CD14-positive monocyte (primary cell): ENCODE measurements around the gene TRNAU1AP. TPM values are rescaled to one million over a fixed set of nuclear protein-coding genes. Genes with fewer than 3 reads are reported as not detected.

Source experiments
- DNase-seq, 3 donors: peaks; one replicate each; pipeline ENCODE4 v3.0.0-alpha.2; 2011 to 2022
- H2AFZ ChIP-seq: 2 replicates; pipeline ENCODE4 v1.6.0; 2012; ENCODE audit warnings: mild to moderate bottlenecking, low read depth, low read length, inconsistent platforms; ENCODE audit not compliant: insufficient read depth, poor library complexity, severe bottlenecking
- H3K27ac ChIP-seq, 2 donors: 1 replicate in 1 of 2; 2 replicates in 1 of 2; pipeline ENCODE4 v1.5.1; 2012 to 2013; ENCODE audit warnings: low read length in 2 of 2, control low read depth in 1 of 2, inconsistent platforms in 1 of 2, low read depth in 1 of 2, mild to moderate bottlenecking in 1 of 2
- H3K27me3 ChIP-seq, 2 donors: one replicate each; pipeline versions ENCODE4 v1.6.0 to v1.6.1; 2011 to 2013; ENCODE audit warnings: low read length in 2 of 2; ENCODE audit not compliant: control insufficient read depth in 2 of 2, insufficient read depth in 2 of 2
- H3K36me3 ChIP-seq, 2 donors: replicated peaks in 1 of 2; 1 replicate in 1 of 2; 2 replicates in 1 of 2; pipeline versions ENCODE4 v1.5.1 to v1.6.1; 2012 to 2013; ENCODE audit warnings: low read length in 2 of 2, control low read depth in 1 of 2, inconsistent platforms in 1 of 2, mild to moderate bottlenecking in 1 of 2; ENCODE audit not compliant: insufficient read depth in 2 of 2, control insufficient read depth in 1 of 2
- H3K4me1 ChIP-seq, 2 donors: 1 replicate in 1 of 2; 2 replicates in 1 of 2; pipeline versions ENCODE4 v1.5.1 to v1.6.1; 2012 to 2013; ENCODE audit warnings: low read length in 2 of 2, control low read depth in 1 of 2, inconsistent platforms in 1 of 2, mild to moderate bottlenecking in 1 of 2, moderate library complexity in 1 of 2; ENCODE audit not compliant: insufficient read depth in 2 of 2, control insufficient read depth in 1 of 2
- H3K4me2 ChIP-seq: replicated peaks from 2 replicates; pipeline ENCODE3; 2012; ENCODE audit warnings: low read length, moderate library complexity, mild to moderate bottlenecking; ENCODE audit not compliant: poor library complexity, severe bottlenecking; ENCODE audit errors: extremely low read depth
- H3K4me3 ChIP-seq, 3 experiments: fragments of 200-600 bp in 1 of 3; sonication (generic) in 1 of 3; replicated peaks in 1 of 3; 1 replicate in 2 of 3; 2 replicates in 1 of 3; pipeline ENCODE4 v1.5.1; 2011 to 2013; ENCODE audit warnings: low read length in 3 of 3, mild to moderate bottlenecking in 3 of 3, control low read depth in 2 of 3, low read depth in 2 of 3, inconsistent platforms in 1 of 3, moderate library complexity in 1 of 3
- H3K79me2 ChIP-seq: 2 replicates; pipeline ENCODE4 v1.6.0; 2012; ENCODE audit warnings: mild to moderate bottlenecking, control low read depth, inconsistent platforms, low read length, moderate library complexity; ENCODE audit not compliant: insufficient read depth
- H3K9ac ChIP-seq: 2 replicates; pipeline ENCODE4 v1.6.0; 2017; ENCODE audit warnings: low read length, mild to moderate bottlenecking; ENCODE audit not compliant: insufficient read depth, poor library complexity, severe bottlenecking
- H3K9me3 ChIP-seq, 2 donors: replicated peaks in 1 of 2; 1 replicate in 1 of 2; 2 replicates in 1 of 2; pipeline versions ENCODE4 v1.5.1 to v1.6.1; 2012 to 2013; ENCODE audit warnings: low read length in 2 of 2, control low read depth in 1 of 2; ENCODE audit not compliant: control insufficient read depth in 1 of 2, insufficient read depth in 1 of 2
- H4K20me1 ChIP-seq: 2 replicates; pipeline ENCODE4 v1.6.0; 2012; ENCODE audit warnings: mild to moderate bottlenecking, low read length, control low read depth, moderate library complexity; ENCODE audit not compliant: insufficient read depth
- H3K27ac Mint-ChIP-seq, 7 donors: one replicate each; pipeline ENCODE4 v1.8.0; 2020; ENCODE audit warnings: mild to moderate bottlenecking in 7 of 7, mixed read lengths in 7 of 7, moderate library complexity in 6 of 7, inconsistent platforms in 2 of 7
- H3K27me3 Mint-ChIP-seq, 3 donors: one replicate each; pipeline ENCODE4 v1.8.0; 2021 to 2022; ENCODE audit warnings: low read depth in 3 of 3, mild to moderate bottlenecking in 3 of 3, mixed read lengths in 3 of 3, moderate library complexity in 3 of 3, inconsistent platforms in 1 of 3
- H3K36me3 Mint-ChIP-seq, 2 donors: one replicate each; pipeline ENCODE4 v1.8.0; 2020; ENCODE audit warnings: mixed read lengths in 2 of 2, inconsistent platforms in 1 of 2, mild to moderate bottlenecking in 1 of 2
- H3K4me1 Mint-ChIP-seq: one replicate; pipeline ENCODE4 v1.8.0; 2020; ENCODE audit warnings: mild to moderate bottlenecking, mixed read lengths
- H3K4me3 Mint-ChIP-seq, 2 donors: one replicate each; pipeline ENCODE4 v1.8.0; 2020; ENCODE audit warnings: mild to moderate bottlenecking in 2 of 2, mixed read lengths in 2 of 2, moderate library complexity in 1 of 2
- H3K9me3 Mint-ChIP-seq, 7 donors: one replicate each; pipeline ENCODE4 v1.8.0; 2020 to 2022; ENCODE audit warnings: mixed read lengths in 7 of 7, mild to moderate bottlenecking in 6 of 7, moderate library complexity in 6 of 7, inconsistent platforms in 2 of 7
- WGBS: methylation state at CpG from one replicate; pipeline ENCODE4 v1.1.5; 2013; ENCODE audit warnings: missing lambda C conversion rate; ENCODE audit not compliant: insufficient coverage; 5-methylcytosine and 5-hydroxymethylcytosine counted together
- intact Hi-C, 2 donors: fragments of 100-400 bp; cut with micrococcal nuclease; formaldehyde crosslinking; loops; one replicate each; pipeline versions ENCODE4 v1.15.0 to v1.15.1; 2023
- polyA plus RNA-seq, 3 donors: library from polyadenylated mRNA; depleted of rRNA in 1 of 3; unstranded in 2 of 3; stranded (reverse) in 1 of 3; fragments of 300-500 nt in 2 of 3; fragments of >200 nt in 1 of 3; fragmentation: Illumina TruSeq in 2 of 3; gene quantifications; 1 replicate in 2 of 3; 2 replicates in 1 of 3; pipeline ENCODE4 v1.2.3, GENCODE V29; 2012 to 2021
- small RNA-seq: library from RNA; depleted of rRNA; stranded (forward); fragments of <200 nt; gene quantifications from one replicate; pipeline ENCODE3, GENCODE V24; 2012; ENCODE audit warnings: low read depth; ENCODE audit not compliant: insufficient read length
- TF ChIP-seq, protein P1 (sequence below): fragments of 200-600 bp; IDR thresholded peaks from one replicate; pipeline ENCODE4 v1.8.0; 2022; ENCODE audit warnings: antibody characterized with exemption, mild to moderate bottlenecking

The TRNAU1AP gene
- polyA plus RNA-seq, 3 donors: 26.3 to 28.4 (median 26.7) TPM

DNA sequence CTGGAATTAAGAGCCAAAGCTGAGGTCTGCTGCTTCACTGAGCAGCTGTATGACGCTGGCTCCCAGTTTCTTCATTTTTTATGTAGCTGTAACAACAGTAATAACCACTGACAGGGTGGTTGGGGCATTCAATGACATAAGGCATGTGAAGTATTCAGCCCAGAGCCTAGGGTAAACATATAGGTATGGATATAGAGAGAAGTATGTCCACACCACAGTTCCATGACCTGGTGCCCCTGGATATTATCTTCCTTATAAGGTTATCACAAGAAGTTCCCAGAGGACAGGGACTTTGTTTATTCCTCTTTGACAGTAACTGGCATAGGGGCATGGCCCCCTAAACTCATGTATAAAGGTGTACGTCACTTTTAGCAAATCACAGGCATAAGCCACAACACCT is 53.9 kb downstream of the TRNAU1AP start:
- Histone ChIP-seq H3K4me2 (no peak overlapping the region), H3K27me3 (no peaks in the 10 kb centered on the region), H4K20me1 (no peaks in the 10 kb centered on the region), H3K4me3 (no peak overlapping the region), H3K9ac (no peak overlapping the region), H3K79me2 (no peaks in the 10 kb centered on the region), H3K27ac (no peak overlapping the region), H3K9me3 (no peaks in the 10 kb centered on the region), H3K36me3 (peaks cover 78 to 93% of the 10 kb centered on the region in 2 donors), H3K4me1 (no peaks in the 10 kb centered on the region), H2AFZ (no peak overlapping the region)
- intact Hi-C loops: no loop called here
- H3K9me3 Mint-ChIP-seq: no peaks in the 10 kb centered on the region
- no peak overlapping the region for H3K4me3 Mint-ChIP-seq
- H3K27me3 Mint-ChIP-seq: no peaks in the 10 kb centered on the region
- no peaks in the 10 kb centered on the region for H3K4me1 Mint-ChIP-seq
- WGBS: no CpG with 5 or more reads among the region's 2 CpGs
- no peak overlapping the region for H3K27ac Mint-ChIP-seq
- TF ChIP-seq, protein P1, sequence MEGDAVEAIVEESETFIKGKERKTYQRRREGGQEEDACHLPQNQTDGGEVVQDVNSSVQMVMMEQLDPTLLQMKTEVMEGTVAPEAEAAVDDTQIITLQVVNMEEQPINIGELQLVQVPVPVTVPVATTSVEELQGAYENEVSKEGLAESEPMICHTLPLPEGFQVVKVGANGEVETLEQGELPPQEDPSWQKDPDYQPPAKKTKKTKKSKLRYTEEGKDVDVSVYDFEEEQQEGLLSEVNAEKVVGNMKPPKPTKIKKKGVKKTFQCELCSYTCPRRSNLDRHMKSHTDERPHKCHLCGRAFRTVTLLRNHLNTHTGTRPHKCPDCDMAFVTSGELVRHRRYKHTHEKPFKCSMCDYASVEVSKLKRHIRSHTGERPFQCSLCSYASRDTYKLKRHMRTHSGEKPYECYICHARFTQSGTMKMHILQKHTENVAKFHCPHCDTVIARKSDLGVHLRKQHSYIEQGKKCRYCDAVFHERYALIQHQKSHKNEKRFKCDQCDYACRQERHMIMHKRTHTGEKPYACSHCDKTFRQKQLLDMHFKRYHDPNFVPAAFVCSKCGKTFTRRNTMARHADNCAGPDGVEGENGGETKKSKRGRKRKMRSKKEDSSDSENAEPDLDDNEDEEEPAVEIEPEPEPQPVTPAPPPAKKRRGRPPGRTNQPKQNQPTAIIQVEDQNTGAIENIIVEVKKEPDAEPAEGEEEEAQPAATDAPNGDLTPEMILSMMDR: no peak
- H3K36me3 Mint-ChIP-seq: peaks cover 55 to 75% of the 10 kb centered on the region in 2 donors
- DNase-seq: no peak

DNA sequence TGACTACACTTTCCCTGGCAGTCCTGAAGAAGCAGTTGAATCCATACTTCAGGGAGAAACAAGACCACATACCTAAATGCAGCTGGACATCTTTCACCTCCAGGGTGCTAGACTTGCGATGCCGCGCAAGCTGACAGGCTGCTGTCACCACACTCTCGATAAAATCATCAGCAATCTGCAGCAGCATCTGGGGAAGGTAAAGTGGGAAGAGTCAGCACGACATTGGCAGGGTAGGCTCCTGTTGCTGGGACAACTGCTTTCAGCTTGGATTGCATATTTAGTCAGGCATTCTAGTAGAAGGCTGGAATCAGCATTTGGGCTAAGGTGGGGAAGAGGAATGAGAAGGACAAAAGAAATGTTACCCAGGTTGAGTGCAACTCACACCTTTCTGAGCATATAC is 60.3 kb downstream of the TRNAU1AP start:
- Histone ChIP-seq H3K9ac (no peak overlapping the region), H3K4me1 (no peaks in the 10 kb centered on the region), H3K9me3 (no peaks in the 10 kb centered on the region), H3K27ac (no peak overlapping the region), H2AFZ (no peak overlapping the region), H3K36me3 (peaks cover 69 to 91% of the 10 kb centered on the region in 2 donors), H3K4me3 (no peak overlapping the region), H3K27me3 (no peaks in the 10 kb centered on the region), H3K79me2 (no peaks in the 10 kb centered on the region), H3K4me2 (no peak overlapping the region), H4K20me1 (no peaks in the 10 kb centered on the region)
- peaks cover 51 to 82% of the 10 kb centered on the region in 2 donors for H3K36me3 Mint-ChIP-seq
- no peak overlapping the region for H3K4me3 Mint-ChIP-seq
- TF ChIP-seq, protein P1: no peak
- no peaks in the 10 kb centered on the region for H3K9me3 Mint-ChIP-seq
- DNase-seq: no peak
- no peaks in the 10 kb centered on the region for H3K4me1 Mint-ChIP-seq
- intact Hi-C loops: no loop called here
- H3K27ac Mint-ChIP-seq: no peak overlapping the region
- WGBS: 100% methylated on average over 4 of the region's 5 CpGs
- no peaks in the 10 kb centered on the region for H3K27me3 Mint-ChIP-seq

Small RNA genes within 50 kb of the gene (small RNA-seq; reads per million reads assigned to genes)
- gene SNORA16A (not detected), gene SNORA44 (not detected), gene SNORA61 (not detected), gene SNORA73A (not detected), gene SNORA73B (3,505 reads per million, percentile 100 among the genes with 10 or more reads in this experiment), gene SNORD99 (516 reads per million, percentile 98 among the genes with 10 or more reads in this experiment)

Other genes starting within 250 kb of the TRNAU1AP start
- 1 to 10 TPM; 2.5 to 6.3 (median 3.5) TPM for gene MED18, start 224.0 kb upstream of the TRNAU1AP start, polyA plus RNA-seq
- 1 to 10 TPM; 2.9 to 9.7 (median 2.9) TPM for gene PHACTR4, start 183.3 kb upstream of the TRNAU1AP start, polyA plus RNA-seq
- 10 to 100 TPM in 2 of 3 donors, 1 to 10 TPM in 1; 8.7 to 10.6 (median 10.1) TPM for gene RCC1, start 47.0 kb upstream of the TRNAU1AP start, polyA plus RNA-seq
- under 1 TPM in 2 of 3 donors, not detected in 1; 0.12 to 0.23 TPM for gene RAB42, start 39.2 kb downstream of the TRNAU1AP start, polyA plus RNA-seq
- 10 to 100 TPM; 36.7 to 53.7 (median 53.7) TPM for gene TAF12, start 90.0 kb downstream of the TRNAU1AP start, polyA plus RNA-seq
- not detected for gene RNU11, start 95.5 kb downstream of the TRNAU1AP start, polyA plus RNA-seq
- 10 to 100 TPM in 1 of 3 donors, 1 to 10 TPM in 2; 8.1 to 16.0 (median 9.7) TPM for gene GMEB1, start 115.7 kb downstream of the TRNAU1AP start, polyA plus RNA-seq
- gene YTHDF2, start 183.9 kb downstream of the TRNAU1AP start, polyA plus RNA-seq: 10 to 100 TPM; 20.7 to 81.6 (median 74.2) TPM